COLO668 (cell line): ENCODE data around the gene OPCML.

Experiments used
- DNase-seq: peaks from one replicate; lab custom pipeline; 2025; ENCODE audit not compliant: unreplicated experiment; lab: John Stamatoyannopoulos, UW

OPCML gene

GRCh38 chr11:133541021-133541719 lies 8.9 kb upstream of the OPCML start:
- DNase-seq, result no peak

DNA sequence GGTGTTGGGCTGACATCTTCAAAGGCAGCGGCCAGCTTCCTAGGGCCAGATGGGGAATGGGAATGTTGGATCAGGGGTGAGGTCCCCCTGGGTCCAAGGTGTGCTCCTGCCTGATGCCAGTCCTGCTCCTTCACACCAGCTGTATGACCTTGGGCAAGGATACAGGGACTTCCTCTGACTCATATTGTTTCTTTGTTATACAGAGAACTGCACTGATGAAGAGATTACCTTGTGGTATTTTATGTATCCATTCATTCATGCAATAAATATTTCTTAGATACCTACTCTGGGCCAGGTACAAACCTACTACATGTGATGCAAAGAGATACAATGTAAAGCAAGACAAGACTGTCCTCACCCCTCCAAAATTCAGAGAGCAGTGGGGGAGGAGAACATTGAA lies 3.9 kb upstream of the OPCML start:
- no peak for DNase-seq

DNA sequence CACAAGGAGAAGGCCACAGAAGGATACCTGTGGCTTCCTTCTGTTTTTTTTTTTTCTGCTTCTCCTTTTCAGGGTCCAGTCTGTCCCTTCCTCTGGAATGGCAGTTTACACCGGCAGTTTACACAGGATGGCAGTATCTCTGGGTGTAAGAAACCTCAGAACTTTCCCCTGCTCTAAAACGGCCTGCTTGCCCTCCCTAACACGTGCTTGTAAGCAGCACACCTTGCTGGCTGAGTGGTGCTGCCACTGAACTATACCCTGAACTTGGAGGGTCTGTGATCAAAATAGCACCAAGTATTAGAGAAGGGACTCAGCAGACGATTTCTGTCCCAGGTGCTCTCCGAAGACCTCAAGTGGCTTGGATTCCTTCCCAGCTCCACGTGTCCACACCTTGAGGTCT lies 904 bp upstream of the OPCML start:
- no peak for DNase-seq

- no peak for DNase-seq
These were observed 843 bp downstream of the OPCML start for GRCh38 chr11:133531458-133531857.

GRCh38 chr11:133530501-133530835 lies 1.8 kb downstream of the OPCML start:
- no peak for DNase-seq

- no peak for DNase-seq
These were observed 2.3 kb downstream of the OPCML start for GRCh38 chr11:133529807-133530500.

GRCh38 chr11:133526790-133527189 lies 5.5 kb downstream of the OPCML start:
- no peak for DNase-seq

DNA sequence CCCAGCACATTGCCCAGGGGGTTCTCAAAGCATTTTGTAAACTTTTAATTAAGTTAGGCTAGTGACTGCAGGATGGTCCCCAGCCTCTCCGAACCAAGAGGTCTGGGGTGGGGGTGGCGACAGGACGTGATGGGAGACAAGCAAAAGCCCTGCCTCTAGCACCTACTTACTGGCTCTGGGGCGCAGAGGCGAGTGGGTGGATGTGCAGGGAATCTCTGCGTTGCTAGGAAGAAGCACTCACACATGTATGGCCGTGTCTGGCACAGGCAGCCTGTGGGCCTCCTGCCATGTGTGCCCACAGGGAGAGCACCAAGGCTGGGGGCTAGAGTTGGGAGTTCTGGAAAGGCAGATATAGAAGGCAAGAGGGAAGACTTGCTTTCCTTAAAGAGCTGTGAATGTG lies 6.3 kb downstream of the OPCML start:
- no peak for DNase-seq

- no peak for DNase-seq
These were observed 7.8 kb downstream of the OPCML start for GRCh38 chr11:133524488-133524887.

DNA sequence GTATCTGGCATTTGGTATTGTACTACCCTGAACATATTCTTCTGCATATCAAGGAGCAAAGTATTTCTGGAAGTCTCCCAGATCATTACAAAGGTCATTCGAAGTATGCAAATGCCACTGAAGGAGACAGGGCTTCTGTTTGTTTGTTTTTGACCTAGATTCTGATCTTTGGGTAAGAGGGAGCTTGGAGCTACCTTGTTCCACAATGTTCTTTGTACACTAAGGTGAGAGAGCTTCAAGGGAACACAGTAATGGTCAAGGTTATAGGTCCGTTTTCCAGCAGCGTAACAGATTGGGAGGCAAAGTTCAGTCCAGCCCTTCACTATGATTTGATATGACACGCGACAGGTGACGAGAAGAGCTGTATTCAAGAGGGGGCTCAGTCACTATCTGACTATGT lies 10.0 kb downstream of the OPCML start:
- no peak for DNase-seq

DNA sequence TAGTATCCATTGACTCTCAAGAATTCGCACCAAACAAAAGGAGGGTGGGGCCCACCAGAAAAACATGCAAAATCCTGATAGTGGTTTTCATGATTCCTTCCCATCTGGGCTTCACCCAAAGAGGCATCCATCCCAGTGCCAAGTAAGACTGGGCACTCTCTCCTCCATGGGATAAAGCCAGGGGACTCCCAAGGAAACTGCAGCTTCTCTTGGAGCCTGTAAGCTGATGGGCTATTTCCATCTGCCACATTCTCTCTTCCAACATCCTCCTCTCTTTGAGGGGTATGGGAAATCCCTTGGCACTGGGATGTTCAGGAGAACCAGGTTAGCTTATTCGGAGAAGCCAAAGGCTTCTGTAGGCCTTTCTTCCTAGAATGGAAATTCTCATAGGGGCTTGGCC lies 10.8 kb downstream of the OPCML start:
- DNase-seq, result no peak

DNA sequence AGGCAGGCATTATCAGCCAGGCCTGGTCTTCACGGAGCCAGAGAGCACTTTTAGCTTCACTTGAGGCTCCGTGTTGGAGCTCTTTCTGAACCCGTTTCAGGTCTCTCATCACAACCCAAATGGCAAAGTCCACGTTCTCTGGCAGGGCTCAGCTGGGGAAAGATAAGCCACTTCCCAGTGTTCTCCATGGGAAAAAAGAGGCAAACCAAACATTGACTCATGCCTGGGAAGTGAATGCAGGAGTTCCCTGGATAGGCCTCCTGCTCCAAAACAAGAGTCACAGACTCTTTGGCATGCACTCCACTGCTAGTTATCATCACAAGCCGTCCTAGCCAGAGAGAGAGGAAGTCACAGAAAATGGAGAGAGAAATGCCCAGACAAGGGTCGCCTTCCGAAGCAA lies 11.6 kb downstream of the OPCML start:
- no peak for DNase-seq

DNA sequence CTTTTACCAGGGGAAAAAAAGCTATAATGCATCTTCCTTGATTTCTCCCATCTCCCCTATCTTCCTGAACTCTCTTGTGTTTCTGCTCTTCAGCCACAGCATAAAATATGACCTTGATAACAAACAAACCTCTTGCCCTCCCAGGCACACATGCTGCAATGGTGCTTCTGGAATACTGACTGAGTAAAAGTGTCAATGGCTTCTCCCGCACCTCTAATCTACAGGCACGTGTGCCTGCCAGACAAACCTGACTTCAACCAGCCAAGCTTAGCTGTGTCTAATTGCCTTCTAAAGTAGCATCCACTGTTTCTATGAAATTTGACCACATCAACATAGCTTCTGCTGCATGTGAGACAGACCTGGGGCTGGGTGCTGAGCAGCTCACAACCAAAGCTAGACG lies 12.7 kb downstream of the OPCML start:
- DNase-seq, result no peak

- no peak for DNase-seq
These were observed 13.5 kb downstream of the OPCML start for GRCh38 chr11:133518702-133519264.

GRCh38 chr11:133516845-133517244 lies 15.5 kb downstream of the OPCML start:
- DNase-seq, result no peak

DNA sequence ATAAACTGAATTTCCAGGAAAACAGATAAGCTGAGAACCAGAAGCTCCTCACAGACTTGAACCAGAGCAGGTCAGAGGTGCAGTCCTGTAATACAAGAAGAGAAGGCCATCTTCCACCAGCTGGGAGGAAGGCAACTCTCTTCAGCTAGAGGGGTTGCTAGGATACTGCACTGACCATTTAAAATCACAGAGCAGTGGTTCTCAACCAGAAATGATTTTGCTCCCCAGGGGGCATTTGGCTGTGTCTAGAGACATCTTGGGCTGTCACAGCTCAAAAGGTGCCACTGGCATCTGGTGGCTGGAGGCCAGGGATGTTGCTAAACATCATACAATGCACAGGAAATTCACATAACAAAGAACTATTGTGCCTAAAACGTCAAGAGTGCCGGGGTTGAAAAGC lies 17.2 kb downstream of the OPCML start:
- DNase-seq, result no peak

DNA sequence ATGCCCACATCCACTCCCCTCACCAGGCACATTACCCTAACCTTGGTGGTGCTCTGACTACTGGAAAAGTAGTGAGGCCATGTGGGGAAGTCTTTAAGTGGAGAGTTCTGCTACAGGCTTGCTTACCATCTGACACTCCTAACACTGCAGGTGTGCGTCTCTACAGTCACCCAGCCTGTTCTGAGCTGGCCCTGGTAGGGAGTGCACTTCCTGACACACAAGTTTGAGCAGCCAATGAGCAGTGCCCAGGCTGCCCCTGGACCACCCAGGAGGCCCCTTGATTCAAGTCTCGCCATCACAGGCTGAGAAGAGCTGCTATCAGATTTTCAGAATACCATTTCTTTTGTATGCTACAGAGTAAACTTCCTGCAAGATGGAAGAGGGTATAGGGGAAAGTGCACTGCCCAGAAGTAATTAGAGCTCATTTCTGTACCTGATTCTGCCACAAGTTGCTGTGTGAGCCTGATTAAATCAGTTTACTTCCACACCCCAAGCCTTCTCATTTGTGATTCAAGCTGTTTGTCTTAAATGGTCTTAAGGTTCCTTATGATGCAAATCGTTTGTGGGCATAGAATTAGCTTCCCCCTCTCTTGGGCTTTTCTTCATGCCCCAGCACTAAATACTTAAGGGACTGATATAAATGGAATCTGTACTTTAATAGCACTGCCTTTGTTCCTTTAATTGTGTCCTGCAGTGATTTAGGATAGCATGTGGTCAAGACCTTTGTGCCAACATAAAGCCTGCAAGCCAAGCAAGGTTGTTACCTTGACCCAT lies 22.2 kb downstream of the OPCML start:
- no peak for DNase-seq

DNA sequence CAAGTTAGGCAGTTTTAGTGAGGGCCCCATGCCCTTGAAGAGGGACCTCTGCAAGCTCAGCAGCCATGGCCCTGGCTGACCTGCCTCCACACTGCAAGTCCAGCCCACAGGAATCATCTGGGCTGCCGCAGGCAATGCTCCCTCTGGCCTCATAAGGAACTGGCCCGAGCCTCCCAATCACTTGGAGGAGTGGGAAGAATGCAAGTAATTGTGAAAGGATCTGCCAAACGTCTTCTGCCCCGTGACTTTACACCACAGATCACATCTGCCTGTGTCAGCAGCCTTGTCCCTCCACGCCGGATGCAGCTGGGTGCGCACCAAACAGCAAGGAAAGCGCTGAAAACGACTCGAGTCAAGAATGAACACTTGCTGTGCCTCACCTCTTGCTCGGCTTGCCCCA lies 23.8 kb downstream of the OPCML start:
- no peak for DNase-seq

- DNase-seq, result no peak
These were observed 25.1 kb downstream of the OPCML start for GRCh38 chr11:133507185-133507584.

- no peak for DNase-seq
These were observed 25.7 kb downstream of the OPCML start for GRCh38 chr11:133506551-133507094.

GRCh38 chr11:133506023-133506422 lies 26.3 kb downstream of the OPCML start:
- no peak for DNase-seq

- no peak for DNase-seq
These were observed 27.4 kb downstream of the OPCML start for GRCh38 chr11:133504906-133505305.
